ENCODE data around the gene USP13.
"Not testable (repeated sequence)": the region's sequence is repeated elsewhere in the genome, so short reads cannot be mapped to it uniquely, and the experiment has no call there.

USP13 gene

DNA sequence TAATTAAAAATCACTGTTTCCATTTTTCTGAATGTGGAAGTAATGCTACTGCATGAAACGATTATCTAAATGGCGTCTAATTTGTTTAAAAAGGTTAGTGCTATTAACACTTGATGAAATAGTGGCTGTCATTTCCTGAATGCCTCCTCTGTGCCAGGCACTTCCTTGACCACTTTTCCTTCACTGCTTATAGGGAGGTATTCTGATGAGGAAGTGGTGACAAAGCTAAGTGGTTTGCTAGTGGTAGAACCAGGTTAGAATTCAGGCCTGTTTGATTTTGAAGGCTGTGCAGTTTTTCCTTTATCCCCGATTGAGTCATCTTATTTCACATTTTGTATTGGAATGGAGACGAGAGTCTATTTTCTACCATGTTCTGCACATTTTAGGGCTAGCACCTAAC, 119.0 kb downstream of the USP13 start:
- H3K9me2 ChIP-seq (replicated peaks; ENCODE audit: low read depth, low read length) = no peaks in the 10 kb centered on the region
- H3K36me3 ChIP-seq (ENCODE audit: insufficient read depth, low read length) = peaks cover 9% of the 10 kb centered on the region; the same call in 1 of the 2 replicates
- peaks cover 58% of the 10 kb centered on the region for H3K4me1 ChIP-seq (ENCODE audit: insufficient read depth, low read length, poor library complexity, severe bottlenecking)
- H3K9ac ChIP-seq (ENCODE audit: low read depth, low read length, poor library complexity, severe bottlenecking) = peak overlapping the region; percentile 57
- H3K79me2 ChIP-seq (ENCODE audit: insufficient read depth, low read length) = no peaks in the 10 kb centered on the region
- TF ChIP-seq EZH2phosphoT487 (IDR thresholded peaks at IDR 0.05; ENCODE audit: borderline replicate concordance) (no peak), CTCF (conservative IDR thresholded peaks at IDR 0.05; ENCODE audit: low read length) (no peak)
- H3K9me3 ChIP-seq (ENCODE audit: insufficient read depth, low read depth, low read length) = no peaks in the 10 kb centered on the region
- H2AFZ ChIP-seq (ENCODE audit: low read length) = no peak overlapping the region
- no peaks in the 10 kb centered on the region for H3K27me3 ChIP-seq (ENCODE audit: insufficient read depth, low read length, poor library complexity, severe bottlenecking)
- no peaks in the 10 kb centered on the region for H4K20me1 ChIP-seq (ENCODE audit: insufficient read depth, low read length, poor library complexity, severe bottlenecking)
- H3K4me3 ChIP-seq (ENCODE audit: low read length, poor library complexity, severe bottlenecking) = no peak overlapping the region
- H3F3A ChIP-seq (ENCODE audit: low read depth) = peaks cover 10% of the 10 kb centered on the region
- H3K4me2 ChIP-seq (ENCODE audit: low read depth, low read length, poor library complexity, severe bottlenecking) = peak overlapping the region; percentile 72

DNA sequence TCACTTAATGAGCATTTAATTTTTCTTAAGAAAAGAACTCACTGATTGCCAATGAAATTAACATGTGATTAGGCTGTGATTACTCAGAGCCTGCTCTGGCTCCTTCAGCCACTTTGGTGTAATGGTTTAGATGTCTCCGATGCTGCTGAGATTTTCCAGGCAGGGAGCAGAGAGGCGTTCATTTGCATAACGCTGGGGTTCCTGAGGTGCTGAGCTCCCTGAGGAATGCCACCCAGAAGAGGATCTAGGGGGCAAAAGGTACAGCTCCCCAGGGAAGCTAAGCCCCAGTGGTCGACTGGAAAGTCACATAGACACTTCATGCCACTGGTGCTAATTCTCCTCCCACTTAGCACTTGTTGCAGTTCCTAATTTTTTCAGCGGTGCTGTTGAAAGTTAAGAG, 119.5 kb downstream of the USP13 start:
- Histone ChIP-seq H3F3A (ENCODE audit: low read depth) (peaks cover 10% of the 10 kb centered on the region), H4K20me1 (ENCODE audit: insufficient read depth, low read length, poor library complexity, severe bottlenecking) (no peaks in the 10 kb centered on the region)

DNA sequence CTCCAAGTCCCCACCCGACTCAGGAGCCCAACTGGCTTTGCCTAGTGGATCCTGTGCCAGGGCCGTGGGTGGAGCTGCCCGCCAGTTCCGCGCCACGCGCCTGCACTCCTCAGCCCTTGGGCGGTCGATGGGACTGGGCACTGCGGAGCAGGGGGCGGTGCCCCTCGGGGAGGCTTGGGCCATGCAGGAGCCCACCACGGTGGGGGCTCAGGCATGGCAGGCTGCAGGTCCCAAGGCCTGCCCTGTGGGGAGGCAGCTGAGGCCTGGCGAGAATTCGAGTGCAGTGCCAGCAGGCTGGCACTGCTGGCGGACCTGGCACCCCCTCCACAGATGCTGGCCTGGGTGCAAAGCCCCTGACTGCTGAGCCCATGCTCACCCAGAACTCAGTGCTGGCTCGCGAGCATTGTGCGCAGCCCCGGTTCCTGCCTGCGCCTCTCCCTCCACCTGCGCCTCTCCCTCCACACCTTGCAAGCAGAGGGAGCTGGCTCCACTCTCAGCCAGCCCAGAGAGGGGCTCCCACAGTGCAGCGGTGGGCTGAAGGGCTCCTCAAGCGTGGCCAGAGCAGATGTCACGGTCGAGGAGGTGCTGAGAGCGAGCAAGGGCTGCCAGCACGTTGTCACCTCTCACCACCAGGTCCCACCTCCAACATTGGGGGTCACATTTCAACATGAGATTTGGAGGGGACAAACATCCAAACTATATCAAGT, 122.7 kb downstream of the USP13 start:
- peaks cover 5% of the 10 kb centered on the region; the same call in 1 of the 2 replicates for H3K9me3 ChIP-seq (ENCODE audit: insufficient read depth, low read depth, low read length)
- H4K20me1 ChIP-seq (ENCODE audit: insufficient read depth, low read length, poor library complexity, severe bottlenecking) = no peaks in the 10 kb centered on the region
- H2AFZ ChIP-seq (ENCODE audit: low read length) = no peak overlapping the region
- H3K36me3 ChIP-seq (ENCODE audit: insufficient read depth, low read length) = peaks cover 19% of the 10 kb centered on the region
- no peak overlapping the region for H3K9ac ChIP-seq (ENCODE audit: low read depth, low read length, poor library complexity, severe bottlenecking)
- TF ChIP-seq EZH2phosphoT487 (IDR thresholded peaks at IDR 0.05; ENCODE audit: borderline replicate concordance) (no peak), CTCF (conservative IDR thresholded peaks at IDR 0.05; ENCODE audit: low read length) (no peak)
- peaks cover 28% of the 10 kb centered on the region for H3K4me1 ChIP-seq (ENCODE audit: insufficient read depth, low read length, poor library complexity, severe bottlenecking)
- H3K27me3 ChIP-seq (ENCODE audit: insufficient read depth, low read length, poor library complexity, severe bottlenecking) = no peaks in the 10 kb centered on the region
- H3K4me3 ChIP-seq (ENCODE audit: low read length, poor library complexity, severe bottlenecking) = no peak overlapping the region
- H3K4me2 ChIP-seq (ENCODE audit: low read depth, low read length, poor library complexity, severe bottlenecking) = no peak overlapping the region
- no peaks in the 10 kb centered on the region for H3K79me2 ChIP-seq (ENCODE audit: insufficient read depth, low read length)
- no peaks in the 10 kb centered on the region for H3F3A ChIP-seq (ENCODE audit: low read depth)
- no peaks in the 10 kb centered on the region for H3K9me2 ChIP-seq (replicated peaks; ENCODE audit: low read depth, low read length)

More for the DNA sequence above, 119.5 kb downstream of the USP13 start:
- H2AFZ ChIP-seq (ENCODE audit: low read length) = no peak overlapping the region
- no peaks in the 10 kb centered on the region for H3K27me3 ChIP-seq (ENCODE audit: insufficient read depth, low read length, poor library complexity, severe bottlenecking)
- H3K9ac ChIP-seq (ENCODE audit: low read depth, low read length, poor library complexity, severe bottlenecking) = peak overlapping the region; percentile 57
- H3K4me1 ChIP-seq (ENCODE audit: insufficient read depth, low read length, poor library complexity, severe bottlenecking) = peaks cover 58% of the 10 kb centered on the region
- H3K9me3 ChIP-seq (ENCODE audit: insufficient read depth, low read depth, low read length) = no peaks in the 10 kb centered on the region
- no peak for TF ChIP-seq EZH2phosphoT487 (IDR thresholded peaks at IDR 0.05; ENCODE audit: borderline replicate concordance)
- TF ChIP-seq CTCF (conservative IDR thresholded peaks at IDR 0.05; ENCODE audit: low read length) = no peak
- H3K4me3 ChIP-seq (ENCODE audit: low read length, poor library complexity, severe bottlenecking) = no peak overlapping the region
- no peaks in the 10 kb centered on the region for H3K9me2 ChIP-seq (replicated peaks; ENCODE audit: low read depth, low read length)
- peaks cover 4% of the 10 kb centered on the region; the same call in 1 of the 2 replicates for H3K36me3 ChIP-seq (ENCODE audit: insufficient read depth, low read length)
- H3K79me2 ChIP-seq (ENCODE audit: insufficient read depth, low read length) = no peaks in the 10 kb centered on the region
- peak overlapping the region; percentile 72 for H3K4me2 ChIP-seq (ENCODE audit: low read depth, low read length, poor library complexity, severe bottlenecking)

DNA sequence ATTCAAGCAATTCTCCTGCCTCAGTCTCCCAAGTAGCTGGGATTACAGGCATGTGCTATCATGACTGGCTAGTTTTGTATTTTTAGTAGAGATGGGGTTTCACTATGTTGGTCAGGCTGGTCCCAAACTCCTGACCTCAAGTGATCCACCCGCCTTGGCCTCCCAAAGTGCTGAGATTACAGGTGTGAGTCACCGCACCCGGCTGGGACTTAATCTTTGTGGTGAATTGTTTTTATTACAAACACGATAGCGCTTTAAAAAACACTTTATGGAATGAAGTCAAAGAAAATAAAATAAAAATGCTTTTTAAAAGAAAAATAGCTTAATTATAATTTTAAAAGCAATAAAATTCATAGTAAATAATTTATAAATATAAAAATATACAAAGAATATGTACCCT, 130.0 kb downstream of the USP13 start:
- H3K36me3 ChIP-seq (ENCODE audit: insufficient read depth, low read length) = peaks cover 60% of the 10 kb centered on the region
- H3K79me2 ChIP-seq (ENCODE audit: insufficient read depth, low read length); H3F3A ChIP-seq (ENCODE audit: low read depth); H3K9ac ChIP-seq (ENCODE audit: low read depth, low read length, poor library complexity, severe bottlenecking); H3K27me3 ChIP-seq (ENCODE audit: insufficient read depth, low read length, poor library complexity, severe bottlenecking); H3K9me3 ChIP-seq (ENCODE audit: insufficient read depth, low read depth, low read length); H4K20me1 ChIP-seq (ENCODE audit: insufficient read depth, low read length, poor library complexity, severe bottlenecking); H2AFZ ChIP-seq (ENCODE audit: low read length); H3K9me2 ChIP-seq (replicated peaks; ENCODE audit: low read depth, low read length); H3K4me1 ChIP-seq (ENCODE audit: insufficient read depth, low read length, poor library complexity, severe bottlenecking); H3K4me2 ChIP-seq (ENCODE audit: low read depth, low read length, poor library complexity, severe bottlenecking); H3K4me3 ChIP-seq (ENCODE audit: low read length, poor library complexity, severe bottlenecking): not testable (repeated sequence)
